Measurements from ENCODE around the gene EHD3.

GRCh38 chr2:31237348-31238017 is 3.5 kb downstream of the EHD3 start:
- no peak for TF ChIP-seq POLR2A (IDR thresholded peaks at IDR 0.05)
- no peak for TF ChIP-seq CTCF (IDR thresholded peaks at IDR 0.05 in 8 of 11, conservative IDR thresholded peaks at IDR 0.05 in 3 of 11)

Data from spleen (tissue), 7 donors.